Stimulated activated CD8-positive, alpha-beta memory T cell treated with anti-CD3 and anti-CD28 coated beads, Interleukin-4, amount 100 ng/mL, for 24 hours (primary cell): ENCODE measurements around the gene C14orf132.

Experiments used
- DNase-seq: peaks from one replicate; pipeline ENCODE4 v3.0.0-alpha.2; 2020; ENCODE audit warnings: low read depth

C14orf132 gene

GRCh38 chr14:96120941-96121340, 81.8 kb downstream of the C14orf132 start:
- no peak for DNase-seq

GRCh38 chr14:96121660-96122395, 82.7 kb downstream of the C14orf132 start:
- DNase-seq = no peak

- no peak for DNase-seq
Measured at GRCh38 chr14:96122496-96122895, 83.3 kb downstream of the C14orf132 start.

- no peak for DNase-seq
Measured at GRCh38 chr14:96125536-96125935, 86.4 kb downstream of the C14orf132 start.

- DNase-seq = no peak
Measured at GRCh38 chr14:96126339-96126782, 87.2 kb downstream of the C14orf132 start.

GRCh38 chr14:96126783-96127271, 87.7 kb downstream of the C14orf132 start:
- DNase-seq = no peak

- DNase-seq = no peak
Measured at GRCh38 chr14:96129128-96129736, 90.1 kb downstream of the C14orf132 start.

- DNase-seq = no peak
Measured at GRCh38 chr14:96130391-96130790, 91.2 kb downstream of the C14orf132 start.

- no peak for DNase-seq
Measured at GRCh38 chr14:96130854-96131253, 91.7 kb downstream of the C14orf132 start.

- DNase-seq = no peak
Measured at GRCh38 chr14:96131836-96132235, 92.7 kb downstream of the C14orf132 start.

GRCh38 chr14:96134508-96134907, 95.3 kb downstream of the C14orf132 start:
- DNase-seq = no peak

GRCh38 chr14:96135285-96135684, 96.1 kb downstream of the C14orf132 start:
- no peak for DNase-seq

- no peak for DNase-seq
Measured at GRCh38 chr14:96136371-96137005, 97.3 kb downstream of the C14orf132 start.

GRCh38 chr14:96138241-96138640, 99.1 kb downstream of the C14orf132 start:
- DNase-seq = no peak

- no peak for DNase-seq
Measured at GRCh38 chr14:96139169-96139568, 100.0 kb downstream of the C14orf132 start.

- DNase-seq = no peak
Measured at GRCh38 chr14:96139879-96140278, 100.7 kb downstream of the C14orf132 start.

- no peak for DNase-seq
Measured at GRCh38 chr14:96140952-96141351, 101.8 kb downstream of the C14orf132 start.
